UCSD-AML1 (cell line): ENCODE results near the gene KASH5.
A peak's percentile ranks its signal among the peaks of the same experiment; 100 is the strongest.

ENCODE experiments used
- DNase-seq: peaks from one replicate; lab custom pipeline; 2025; ENCODE audit not compliant: unreplicated experiment; lab: John Stamatoyannopoulos, UW

The KASH5 gene

DNA sequence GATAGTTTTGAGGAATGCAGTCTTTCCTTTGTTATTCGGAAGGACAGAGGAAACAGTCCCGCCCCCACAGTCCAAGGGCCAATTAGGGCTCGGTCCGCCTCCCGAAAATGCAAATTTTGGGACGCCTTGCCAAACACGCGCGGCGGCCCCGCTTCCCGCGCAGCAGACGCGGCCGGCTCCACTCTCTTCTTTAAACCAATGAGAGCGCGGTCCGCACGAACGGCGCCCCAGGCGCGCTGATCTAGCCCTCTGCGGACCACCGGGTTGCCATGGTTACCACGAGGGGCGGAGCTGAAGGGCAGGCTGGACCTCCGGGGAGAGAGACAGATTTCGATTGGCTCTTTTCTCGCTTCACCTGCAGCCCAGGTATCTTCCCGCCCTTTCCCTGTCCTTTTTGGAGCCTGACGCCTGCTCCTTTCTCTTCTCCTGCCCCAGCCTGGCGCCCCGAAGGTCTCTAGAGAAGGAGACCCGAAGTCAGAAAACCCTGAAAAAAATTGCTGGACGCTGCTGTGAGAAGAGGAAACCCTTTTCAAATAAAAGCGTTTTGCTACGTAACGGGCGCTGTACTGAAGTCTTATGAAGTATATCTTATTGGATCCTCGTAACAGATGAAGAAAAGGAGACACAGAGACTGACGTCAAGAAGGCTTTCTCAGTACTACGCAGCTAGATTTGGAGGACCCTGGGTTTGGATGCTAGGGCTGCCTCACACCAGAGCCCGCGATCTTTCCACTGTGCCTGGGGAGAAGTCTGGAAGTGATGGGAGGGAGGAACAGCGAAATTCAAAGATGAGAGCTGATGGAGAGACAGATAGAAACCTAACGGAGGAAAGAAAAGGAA is 33.2 kb downstream of the KASH5 start:
- peak; percentile 77 for DNase-seq

DNA sequence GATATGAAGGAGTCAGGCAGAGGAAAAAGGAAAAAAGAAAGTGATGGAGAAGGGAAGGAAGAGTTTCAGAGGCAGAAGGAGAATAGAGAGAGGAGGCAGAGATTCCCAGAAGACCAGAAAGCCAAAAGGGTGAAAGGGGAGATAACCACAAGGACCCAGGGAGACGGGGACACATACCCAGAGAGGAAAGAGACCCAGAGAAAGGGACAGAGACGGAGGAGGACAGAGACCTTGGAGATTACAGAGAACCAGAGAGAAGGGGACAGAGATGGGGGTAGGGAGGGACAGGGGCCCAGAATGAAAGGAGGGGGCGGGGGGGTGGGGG is 33.8 kb downstream of the KASH5 start:
- DNase-seq: no peak

DNA sequence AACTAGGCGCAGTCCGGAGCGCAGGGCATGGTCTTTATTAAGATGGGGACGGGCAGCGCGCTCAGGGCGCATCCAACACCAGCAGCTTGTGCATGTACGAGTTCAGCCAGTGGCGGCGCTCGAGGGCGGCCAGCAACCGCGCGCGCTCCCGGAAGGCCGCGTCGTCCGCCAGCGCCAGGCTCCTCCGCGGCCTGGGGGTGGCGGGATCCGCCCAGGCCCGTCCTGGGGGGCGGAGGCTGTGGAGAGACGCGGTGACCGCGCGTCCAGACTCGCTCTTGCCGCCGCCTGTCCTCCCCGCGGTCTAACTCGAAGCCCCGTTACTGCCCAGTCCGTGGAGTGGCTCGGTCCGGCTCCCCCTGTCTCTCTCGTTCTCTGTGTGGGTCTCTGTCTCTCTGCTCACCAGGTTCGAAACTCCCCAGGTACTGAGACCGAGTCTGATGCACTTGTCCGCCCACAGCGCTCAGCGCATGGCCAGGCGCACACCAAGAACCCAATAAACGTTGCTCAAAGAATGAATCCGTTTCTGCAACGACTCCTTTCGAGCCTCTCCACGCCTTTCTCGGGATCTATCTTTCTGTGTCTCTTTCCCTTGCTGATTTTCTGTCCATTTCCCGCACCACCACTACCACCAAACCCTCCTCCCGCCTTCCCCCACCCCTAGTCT is 34.5 kb downstream of the KASH5 start:
- peak; percentile 74 for DNase-seq

DNA sequence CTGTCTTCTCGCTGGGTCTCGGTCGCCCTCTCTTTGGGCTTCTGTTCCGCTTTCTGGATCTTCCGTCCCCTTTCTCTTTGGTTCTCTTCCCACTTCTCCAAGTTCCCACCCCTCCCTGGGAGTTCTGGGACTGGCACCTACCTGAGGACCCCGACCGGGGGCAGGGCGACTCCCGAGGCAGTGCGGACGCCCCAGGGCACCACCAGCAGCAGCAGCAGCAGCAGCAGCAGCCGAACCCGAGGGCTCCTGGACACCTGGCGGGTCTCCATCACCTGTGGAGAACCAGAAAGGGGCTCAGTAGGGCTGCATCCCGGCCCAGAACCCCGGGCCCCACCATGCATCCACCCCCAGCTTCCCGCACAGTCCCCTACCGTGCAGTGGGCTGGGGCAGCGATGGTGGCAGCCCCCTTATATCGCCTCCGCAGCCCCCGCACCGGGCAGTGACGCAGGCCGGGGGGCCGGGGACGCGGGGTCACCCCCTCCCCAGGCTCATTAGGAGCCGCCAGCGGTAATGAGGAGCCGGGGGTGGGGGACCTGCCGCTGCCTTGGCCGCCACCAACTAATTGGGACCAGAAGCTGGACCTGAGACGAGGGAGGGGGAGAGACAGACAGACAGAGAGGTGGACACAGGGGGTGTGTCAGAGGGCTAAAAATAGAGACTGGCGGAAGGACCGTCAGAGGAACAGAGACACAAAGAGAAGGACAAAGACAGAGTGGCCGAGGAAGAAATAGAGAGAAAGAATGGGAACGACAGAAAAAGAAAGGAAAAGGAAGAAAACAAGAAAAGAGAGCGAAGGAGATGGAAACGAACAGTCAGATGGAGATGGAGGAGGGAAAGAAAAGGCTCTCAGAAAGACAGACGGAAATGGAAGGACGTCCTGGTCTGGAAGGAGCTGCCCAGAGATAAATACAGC is 35.3 kb downstream of the KASH5 start, which contains the start of gene PTH2:
Gene PTH2 (minus strand): TSS at position 371 of the 914 bp plus-strand sequence. CDS start 102 bp downstream, at position 269.
- DNase-seq: no peak

DNA sequence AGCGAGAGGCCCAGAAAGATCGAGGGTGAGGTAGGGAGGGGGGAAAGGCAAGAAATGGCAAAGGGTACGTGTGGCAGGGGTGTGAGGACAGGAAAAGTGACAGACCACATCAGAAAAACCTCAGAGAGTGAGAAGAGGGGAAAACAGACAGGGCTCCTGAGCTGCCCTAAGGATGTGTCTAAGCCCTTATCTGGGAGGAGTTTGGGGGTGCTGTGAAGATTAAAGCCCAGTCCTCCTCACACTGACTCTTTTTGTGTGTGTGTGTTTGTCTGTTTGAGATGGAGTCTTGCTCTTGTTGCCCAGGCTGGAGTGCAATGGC is 35.9 kb downstream of the KASH5 start:
- DNase-seq: no peak

DNA sequence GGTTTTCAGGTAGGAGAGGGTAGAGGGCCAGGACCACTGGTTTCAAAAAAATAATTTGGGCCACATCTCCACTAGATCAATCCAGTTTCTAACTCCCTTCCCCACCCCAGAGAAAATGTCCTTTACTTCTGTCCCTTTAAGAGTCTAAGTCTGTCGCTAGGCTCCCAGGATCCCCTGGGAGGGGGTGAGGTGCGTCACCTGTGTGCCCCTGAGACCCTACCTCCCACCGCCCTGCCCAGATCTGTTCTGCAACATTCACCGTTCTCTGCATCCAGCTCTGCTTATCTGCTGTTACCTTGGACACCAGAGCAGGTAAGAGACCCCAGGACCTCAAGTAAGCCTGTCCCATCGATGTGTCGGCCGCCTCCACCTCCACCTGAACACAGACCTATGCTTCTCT is 37.1 kb downstream of the KASH5 start, which contains the start of gene GFY:
Gene GFY (plus strand): TSS at position 211 of the 400 bp plus-strand sequence. CDS start 1,043 bp downstream, outside the sequence.
- no peak for DNase-seq

DNA sequence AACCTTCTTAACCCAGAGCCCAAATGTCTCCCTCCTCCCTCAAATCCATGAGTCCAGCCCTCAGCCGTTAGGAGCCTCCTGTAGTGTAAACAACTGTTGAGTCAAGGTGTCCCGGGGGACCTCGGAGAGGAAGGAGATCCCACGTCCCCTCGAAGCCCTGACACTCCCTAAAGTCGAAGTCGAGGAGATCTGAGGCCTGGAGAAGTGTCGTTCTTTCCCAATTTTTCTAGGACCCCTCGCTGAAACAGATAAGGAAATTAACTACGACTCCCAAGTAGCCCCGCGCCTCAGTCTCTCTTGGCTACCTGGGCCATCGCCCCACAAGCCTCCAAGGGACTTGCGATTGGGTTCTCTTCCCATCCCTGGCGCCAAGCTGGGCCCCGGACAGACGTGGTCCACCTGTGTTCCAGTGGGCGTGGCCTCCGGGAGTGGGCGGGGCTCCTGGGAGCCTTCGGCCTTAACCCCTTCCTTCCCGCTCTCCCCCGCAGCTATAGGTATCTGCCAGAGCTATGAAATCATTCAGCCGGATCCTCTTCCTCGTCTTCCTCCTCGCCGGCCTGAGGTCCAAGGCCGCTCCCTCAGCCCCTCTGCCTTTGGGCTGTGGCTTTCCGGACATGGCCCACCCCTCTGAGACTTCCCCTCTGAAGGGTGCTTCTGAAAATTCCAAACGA is 38.0 kb downstream of the KASH5 start:
- peak; percentile 37 for DNase-seq

DNA sequence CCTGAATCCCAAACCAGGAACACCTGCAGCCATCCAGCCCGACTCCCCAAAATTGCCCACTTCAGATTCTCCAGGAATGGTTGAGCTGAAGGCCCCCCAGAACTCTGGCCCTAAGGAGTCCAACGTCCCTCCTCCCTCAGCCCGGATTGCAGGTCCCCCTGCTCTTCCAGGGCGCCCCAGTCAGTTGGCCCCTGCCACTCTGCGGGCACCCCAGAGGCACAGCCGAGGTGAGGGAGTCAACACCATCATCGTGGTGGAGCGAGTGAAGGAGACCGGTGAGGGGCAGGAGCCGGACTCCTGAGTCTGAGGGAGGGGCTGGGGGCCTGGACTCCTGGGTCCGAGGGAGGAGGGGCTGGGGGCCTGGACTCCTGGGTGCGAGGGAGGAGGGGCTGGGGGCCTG is 39.3 kb downstream of the KASH5 start:
- DNase-seq: no peak

DNA sequence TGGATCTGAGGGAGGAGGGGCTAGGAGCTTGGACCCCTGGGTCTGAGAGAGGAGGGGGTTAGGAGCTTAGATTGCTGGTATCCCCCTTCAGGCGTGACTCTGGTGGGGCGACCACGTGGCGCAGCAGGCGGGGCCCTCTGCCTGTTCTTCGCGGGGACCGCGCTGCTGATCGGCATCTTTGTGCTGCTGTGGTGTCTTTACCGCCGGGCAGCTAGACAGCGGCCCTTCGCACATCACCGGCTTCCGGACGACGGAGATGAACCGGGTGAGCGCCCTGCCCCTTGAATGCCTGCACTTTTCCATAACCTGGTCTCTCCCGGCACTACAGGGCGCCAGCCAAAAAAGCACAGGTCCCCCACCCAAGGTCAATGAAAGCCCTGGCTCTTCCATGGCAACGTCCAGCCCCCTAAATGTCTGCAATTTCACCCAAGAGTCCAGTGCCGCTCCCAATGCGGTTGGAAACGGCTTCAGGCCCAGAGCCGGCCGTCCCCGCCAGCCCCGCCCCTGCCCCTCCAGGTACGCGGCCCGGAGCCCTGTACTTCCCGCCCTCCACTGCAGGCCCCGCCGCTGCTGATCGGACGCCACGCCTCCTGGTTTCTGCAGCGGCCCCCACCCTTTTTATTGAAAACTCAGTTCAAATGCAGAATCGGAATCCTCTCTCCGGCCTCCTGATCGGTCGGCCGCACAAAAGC is 40.0 kb downstream of the KASH5 start:
- DNase-seq: no peak

DNA sequence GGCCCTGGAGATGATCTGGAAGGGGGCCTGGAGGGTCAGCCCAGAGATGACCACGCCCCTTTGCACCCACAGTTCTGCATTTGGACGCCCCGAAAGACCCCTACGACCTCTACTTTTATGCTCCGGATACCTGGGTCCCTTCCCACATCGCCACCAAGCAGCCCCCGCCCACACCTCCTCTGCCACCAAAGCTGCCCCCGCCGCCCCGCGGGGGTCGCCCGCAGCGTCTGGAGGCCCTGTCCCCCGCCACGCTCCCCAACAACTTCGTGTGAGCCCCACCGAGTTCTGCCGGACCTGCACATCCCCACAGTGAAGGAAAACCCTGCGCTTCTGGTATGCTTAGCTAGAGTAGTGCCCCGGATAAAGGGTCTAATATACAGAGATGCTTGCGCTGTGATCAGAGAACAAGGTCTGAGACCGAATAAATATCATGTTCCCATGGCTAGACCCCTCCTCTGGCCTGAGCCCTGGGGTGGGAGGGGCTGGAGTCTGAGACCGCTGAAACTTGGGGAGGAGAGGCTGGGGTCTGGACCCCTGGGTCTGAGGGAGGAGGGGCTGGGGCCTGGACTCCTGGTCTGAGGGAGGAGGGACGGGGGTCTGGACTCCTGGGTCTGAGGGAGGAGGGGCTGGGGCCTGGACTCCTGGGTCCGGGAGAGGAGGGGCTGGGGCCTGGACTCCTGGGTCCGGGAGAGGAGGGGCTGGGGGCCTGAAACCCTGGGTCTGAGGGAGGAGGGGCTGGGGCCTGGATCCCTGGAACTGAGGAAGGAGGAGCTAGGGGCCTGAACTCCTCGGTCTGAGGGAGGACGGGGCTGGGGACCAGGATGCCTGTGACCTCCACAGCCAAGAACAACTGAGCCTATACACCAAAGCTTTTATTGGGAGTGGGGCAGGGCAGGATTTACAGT is 40.8 kb downstream of the KASH5 start:
- no peak for DNase-seq

DNA sequence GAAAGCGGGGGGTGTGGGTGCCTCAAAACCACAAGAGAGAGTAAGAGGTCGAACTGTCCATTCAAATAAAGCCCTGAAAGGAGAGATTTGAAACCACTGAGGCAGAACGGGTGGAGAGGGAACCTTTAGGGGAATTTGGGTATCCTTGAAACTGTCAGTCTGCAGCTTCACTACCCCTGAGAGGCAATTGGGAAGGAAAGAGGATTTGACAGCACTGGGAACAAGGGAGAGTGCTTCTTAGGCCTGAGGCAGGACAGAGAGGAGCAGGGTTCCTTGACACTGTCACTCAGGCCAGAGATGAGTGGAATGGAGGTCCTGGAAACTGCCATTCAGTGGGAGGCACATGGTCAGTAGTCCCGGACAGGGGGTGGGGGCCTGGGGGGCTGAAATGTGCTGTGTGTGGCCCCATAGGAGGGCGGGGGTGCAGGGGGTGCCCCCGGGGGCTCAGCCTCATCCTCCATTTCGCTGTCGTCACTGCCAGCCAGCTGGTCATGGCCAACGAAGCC is 42.2 kb downstream of the KASH5 start:
- no peak for DNase-seq

DNA sequence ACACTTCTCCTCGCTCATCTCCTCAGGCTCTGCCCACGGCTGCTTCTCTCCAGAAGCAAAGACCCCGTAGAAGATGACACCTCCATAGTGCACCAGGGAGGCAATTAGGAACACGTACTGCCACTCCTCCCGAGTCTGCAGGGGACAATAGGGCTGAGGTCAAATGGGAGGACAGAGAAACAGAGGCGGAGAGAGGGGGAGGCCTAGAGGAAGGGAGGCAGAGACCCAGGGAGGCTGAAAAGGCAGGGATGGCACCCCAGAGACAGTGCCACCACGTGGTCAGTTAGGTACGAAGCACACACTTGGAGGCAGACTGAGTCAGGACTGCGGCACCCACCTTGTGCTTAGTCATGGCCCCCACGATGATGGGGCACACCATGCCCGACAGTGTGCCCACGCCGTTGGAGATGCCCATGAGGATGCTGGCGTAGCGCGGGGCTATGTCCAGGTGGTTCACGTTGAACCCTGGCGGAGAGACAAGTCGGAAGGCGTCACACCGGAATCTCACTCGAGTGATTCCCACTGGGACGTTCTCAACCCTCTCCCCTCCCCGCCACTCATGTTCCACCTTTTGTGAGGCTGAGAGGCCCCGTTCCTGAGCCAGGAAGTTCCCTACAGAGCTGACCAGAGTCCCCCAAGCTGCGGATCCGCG is 42.8 kb downstream of the KASH5 start:
- peak; percentile 25 for DNase-seq

DNA sequence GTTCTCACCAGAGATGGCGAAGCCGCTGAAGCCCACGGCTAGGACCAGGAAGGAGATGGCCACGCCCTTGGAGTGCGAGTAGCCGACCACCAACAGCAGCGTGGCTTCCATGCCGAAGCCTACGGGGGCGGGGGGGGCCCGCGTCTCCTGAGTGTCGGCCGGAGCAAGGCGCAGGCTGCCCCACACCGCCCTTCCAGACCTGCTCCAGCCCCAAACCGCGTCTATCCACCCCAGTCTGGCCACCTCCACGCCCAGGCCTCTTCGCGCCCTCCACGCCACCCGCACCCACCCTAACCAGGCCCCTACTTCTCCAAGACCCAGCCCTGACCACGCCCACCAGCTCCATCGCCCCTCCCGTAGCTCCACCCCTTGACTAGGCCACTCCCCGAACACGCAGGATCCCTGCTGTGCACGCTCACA is 43.3 kb downstream of the KASH5 start:
- no peak for DNase-seq

DNA sequence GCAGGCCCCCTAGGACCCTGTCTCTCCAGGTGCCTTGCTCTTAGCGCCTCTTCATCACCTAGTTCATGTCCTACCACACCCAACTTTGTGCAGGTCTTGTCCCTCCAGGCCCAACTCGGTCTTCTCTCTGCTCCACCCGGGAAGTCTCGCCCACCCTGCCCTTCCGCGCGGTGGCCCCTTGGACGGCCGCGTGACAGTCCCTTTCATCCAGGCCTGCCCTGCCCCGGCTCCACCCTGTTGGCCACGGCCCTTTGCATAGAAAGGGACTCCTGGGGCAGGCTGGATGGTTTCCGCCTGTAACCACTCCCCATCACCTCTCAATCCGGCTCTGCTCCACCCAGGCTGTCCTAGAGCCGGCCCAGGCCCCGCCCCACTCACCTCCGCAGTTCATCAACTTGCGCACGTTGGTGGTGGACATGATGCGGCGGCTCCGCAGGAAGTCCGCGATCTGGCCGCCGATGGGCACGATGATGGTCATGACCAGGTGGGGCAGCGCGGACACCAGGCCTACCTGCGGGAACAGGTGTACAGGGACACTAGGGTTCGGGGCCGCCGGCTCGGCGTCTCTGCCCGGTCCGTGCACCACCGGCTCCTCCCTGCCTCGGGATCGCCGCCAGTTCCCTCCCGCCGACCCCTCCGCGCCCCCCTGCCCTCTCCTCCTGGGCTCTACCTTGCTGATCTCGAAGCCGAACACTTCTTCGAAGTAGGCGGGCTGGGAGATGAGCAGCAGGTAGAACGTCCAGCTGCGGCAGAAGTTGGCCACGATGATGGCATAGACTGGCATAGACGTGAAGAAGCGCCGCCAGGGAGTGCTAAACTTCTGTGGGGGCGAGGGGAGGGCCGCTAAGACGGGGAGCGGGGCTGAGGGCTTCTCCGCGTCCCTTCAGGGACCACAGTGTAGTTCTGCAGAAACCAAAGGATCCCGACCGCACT is 44.4 kb downstream of the KASH5 start:
- DNase-seq: no peak

DNA sequence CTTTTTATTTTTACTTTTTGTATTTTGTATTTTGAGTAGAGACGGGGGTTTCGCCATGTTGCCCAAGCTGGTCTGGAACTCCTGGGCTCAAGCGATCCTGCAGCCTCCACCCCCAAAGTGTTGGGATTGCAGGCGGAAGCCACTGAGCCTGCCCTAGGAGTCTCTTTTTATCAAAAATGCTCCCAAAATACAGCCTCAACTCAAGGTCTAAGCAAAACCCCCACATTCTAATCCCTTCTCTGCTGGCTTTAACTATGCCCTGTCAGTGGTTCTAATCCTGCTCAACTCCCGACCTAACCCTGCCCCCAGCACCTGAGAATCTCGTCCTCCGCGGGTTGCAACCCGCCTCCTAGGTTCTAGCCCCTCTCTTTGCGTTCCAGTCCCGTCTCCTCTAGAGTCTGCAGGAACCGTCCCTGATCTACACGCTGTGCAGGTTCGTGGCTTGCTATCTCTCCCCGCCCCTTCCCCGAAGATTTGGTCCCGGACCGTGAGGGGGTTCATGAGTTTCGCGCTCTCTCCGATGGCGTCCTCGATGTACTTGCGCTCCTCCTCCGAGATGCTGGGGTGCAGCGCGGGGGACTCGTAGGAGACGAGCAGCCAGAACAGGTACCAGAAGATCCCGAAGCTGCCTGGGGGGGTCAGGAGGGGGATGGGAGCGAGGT is 45.3 kb downstream of the KASH5 start:
- no peak for DNase-seq

DNA sequence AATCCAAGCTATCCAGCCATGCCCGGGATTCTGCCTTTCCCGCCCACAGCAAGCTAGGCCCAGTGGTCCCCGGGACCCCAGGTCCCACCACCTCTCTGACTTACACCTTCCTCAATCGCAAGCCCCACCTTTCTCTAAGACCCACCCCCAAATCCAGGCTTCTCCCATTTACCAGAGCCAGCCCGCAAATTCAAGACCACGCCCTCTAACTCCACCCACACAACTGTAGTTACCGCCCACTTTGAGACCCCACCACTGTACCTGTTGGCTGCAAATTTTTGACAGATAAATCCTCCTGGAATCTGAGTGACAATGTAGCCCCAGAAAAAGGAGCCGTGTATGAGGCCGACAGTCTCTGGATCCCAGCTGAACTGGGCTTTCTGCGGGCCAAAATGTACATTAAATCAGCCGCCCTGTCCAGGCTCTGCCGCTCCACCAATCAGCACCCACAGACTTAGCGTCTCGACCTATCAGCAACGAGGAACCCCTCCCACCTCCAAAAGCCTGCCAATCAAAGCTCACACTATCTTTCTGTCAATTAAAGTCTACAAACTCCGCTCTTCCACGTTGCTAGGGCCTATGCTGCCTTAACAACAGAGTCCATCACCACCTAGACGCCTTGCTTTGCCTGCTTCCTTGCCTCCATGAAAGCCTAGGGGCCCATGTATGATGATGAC is 47.0 kb downstream of the KASH5 start:
- DNase-seq: no peak
